Right lobe of liver (tissue), 6 donors: ENCODE results near the gene ALDH3A2. TPM values are rescaled to one million over a fixed set of nuclear protein-coding genes. Genes with fewer than 3 reads are reported as not detected.
"Not testable (repeated sequence)": the region's sequence is repeated elsewhere in the genome, so short reads cannot be mapped to it uniquely, and the experiment has no call there.

Source experiments
- ATAC-seq, 4 donors: fragments of 200-7000 bp; cut with Tn5 transposase; one replicate each; pipeline ENCODE4 v1.9.1; 2020; ENCODE audit warnings: mild to moderate bottlenecking in 4 of 4, moderate library complexity in 4 of 4
- DNase-seq, 3 donors: peaks; one replicate each; pipeline ENCODE4 v3.0.0-alpha.2; 2020
- H3K27ac ChIP-seq, 3 donors: fragments of 200-600 bp; one replicate each; pipeline ENCODE4 v1.8.0; 2022
- H3K27me3 ChIP-seq, 2 donors: fragments of 200-600 bp; one replicate each; pipeline ENCODE4 v1.8.0; 2022
- H3K36me3 ChIP-seq, 4 donors: fragments of 200-600 bp; sonication (generic) in 1 of 4; one replicate each; pipeline versions ENCODE4 v1.5.1 to v1.8.0; 2017 to 2022; ENCODE audit warnings: control low read depth in 1 of 4
- H3K4me1 ChIP-seq, 4 donors: fragments of 200-600 bp; sonication (generic) in 1 of 4; one replicate each; pipeline versions ENCODE4 v1.5.1 to v1.8.0; 2017 to 2022; ENCODE audit warnings: control low read depth in 1 of 4
- H3K4me3 ChIP-seq, 3 donors: fragments of 200-600 bp; one replicate each; pipeline ENCODE4 v1.8.0; 2022
- H3K9me3 ChIP-seq, 4 donors: fragments of 200-600 bp; sonication (generic) in 1 of 4; one replicate each; pipeline versions ENCODE4 v1.5.1 to v1.8.0; 2017 to 2022; ENCODE audit warnings: control low read depth in 1 of 4
- POLR2A ChIP-seq: fragments of 450-650 bp; IDR thresholded peaks from one replicate; pipeline ENCODE4 v1.6.1; 2017; ENCODE audit warnings: antibody characterized with exemption, mild to moderate bottlenecking
- WGBS: methylation state at CpG from one replicate; pipeline ENCODE4 v1.1.6; 2018; ENCODE audit warnings: low coverage, low lambda C conversion rate; ENCODE audit not compliant: insufficient coverage; ENCODE audit errors: missing lambda C conversion rate; 5-methylcytosine and 5-hydroxymethylcytosine counted together
- intact Hi-C, 2 donors: fragments of 100-400 bp; cut with DNase I; formaldehyde crosslinking; loops; one replicate each; pipeline versions ENCODE4 v1.11.2 to v1.14.1; 2022
- total RNA-seq, 6 experiments: library from RNA; depleted of rRNA in 2 of 6; stranded (reverse); fragments of >200 nt in 2 of 6; fragmentation: NEBNext Ultra II Directional in 3 of 6; extraction: Animal tissue kit (Norgen Biotek cat#: 25700) in 3 of 6; gene quantifications; one replicate each; pipeline versions ENCODE4 v1.1.0 to v1.2.4, GENCODE V29; 2016 to 2023
- TF ChIP-seq, protein P1 (sequence below), 4 donors: fragments of 200-600 bp in 3 of 4; fragments of 450-650 bp in 1 of 4; IDR thresholded peaks; one replicate each; pipeline versions ENCODE4 v1.5.1 to v1.8.0; 2016 to 2022; ENCODE audit warnings: antibody characterized with exemption in 4 of 4, mild to moderate bottlenecking in 2 of 4
- donor health status: DM: no; HTN: yes; CAD: no.
- donor health status: DM: no; HTN: no; CAD: no.
- donor health status: DM: no; HTN: no; CAD: no.
- donor health status: DM: no; HTN: yes; CAD: no.
- donor health status: DM: no; HTN: yes; CAD: no.

ALDH3A2 gene
- total RNA-seq, 6 experiments from 2014 or later: 102 to 264 (median 182) TPM

DNA sequence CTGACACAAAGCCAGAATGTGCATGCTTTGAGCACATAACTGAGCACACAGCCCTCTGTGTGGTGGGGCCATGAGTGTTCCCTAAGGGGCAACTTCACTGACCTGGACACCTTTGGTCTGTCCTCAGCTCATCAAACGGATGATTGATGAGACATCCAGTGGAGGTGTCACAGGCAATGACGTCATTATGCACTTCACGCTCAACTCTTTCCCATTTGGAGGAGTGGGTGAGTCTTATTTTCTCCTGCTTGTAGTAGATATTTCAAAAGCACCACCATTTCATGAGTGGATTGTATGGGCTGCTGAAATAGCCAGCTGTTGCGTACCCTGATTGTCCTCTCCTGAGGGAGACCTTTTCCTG lies 16.2 kb downstream of the ALDH3A2 start:
- ATAC-seq: no peak
- intact Hi-C loops: no loop called here
- Histone ChIP-seq H3K27ac (no peak overlapping the region), H3K9me3 (no peaks in the 10 kb centered on the region), H3K4me3 (no peak overlapping the region), H3K36me3 (peaks cover 0 to 38% (median 16%) of the 10 kb centered on the region in 4 donors), H3K4me1 (peaks cover 0 to 53% (median 8%) of the 10 kb centered on the region in 4 donors), H3K27me3 (no peaks in the 10 kb centered on the region)
- no peak for DNase-seq
- TF ChIP-seq, protein P1, sequence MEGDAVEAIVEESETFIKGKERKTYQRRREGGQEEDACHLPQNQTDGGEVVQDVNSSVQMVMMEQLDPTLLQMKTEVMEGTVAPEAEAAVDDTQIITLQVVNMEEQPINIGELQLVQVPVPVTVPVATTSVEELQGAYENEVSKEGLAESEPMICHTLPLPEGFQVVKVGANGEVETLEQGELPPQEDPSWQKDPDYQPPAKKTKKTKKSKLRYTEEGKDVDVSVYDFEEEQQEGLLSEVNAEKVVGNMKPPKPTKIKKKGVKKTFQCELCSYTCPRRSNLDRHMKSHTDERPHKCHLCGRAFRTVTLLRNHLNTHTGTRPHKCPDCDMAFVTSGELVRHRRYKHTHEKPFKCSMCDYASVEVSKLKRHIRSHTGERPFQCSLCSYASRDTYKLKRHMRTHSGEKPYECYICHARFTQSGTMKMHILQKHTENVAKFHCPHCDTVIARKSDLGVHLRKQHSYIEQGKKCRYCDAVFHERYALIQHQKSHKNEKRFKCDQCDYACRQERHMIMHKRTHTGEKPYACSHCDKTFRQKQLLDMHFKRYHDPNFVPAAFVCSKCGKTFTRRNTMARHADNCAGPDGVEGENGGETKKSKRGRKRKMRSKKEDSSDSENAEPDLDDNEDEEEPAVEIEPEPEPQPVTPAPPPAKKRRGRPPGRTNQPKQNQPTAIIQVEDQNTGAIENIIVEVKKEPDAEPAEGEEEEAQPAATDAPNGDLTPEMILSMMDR (IDR thresholded peaks at IDR 0.05): no peak
- TF ChIP-seq POLR2A: no peak
- WGBS: 90% methylated on average over 2 of the region's 4 CpGs

GRCh38 chr17:19669680-19670079 lies 21.1 kb downstream of the ALDH3A2 start:
- Histone ChIP-seq H3K36me3 (peaks cover 0 to 21% (median 0%) of the 10 kb centered on the region in 4 donors), H3K4me1 (peaks cover 0 to 49% (median 19%) of the 10 kb centered on the region in 4 donors), H3K27ac (peak overlapping the region in 1 of 3 donors; percentile 73)
- WGBS: 62% methylated on average over 3 of the region's 7 CpGs
- ATAC-seq: peak in 1 of 4 donors; percentile 5
- H3K27me3 ChIP-seq, H3K4me3 ChIP-seq, H3K9me3 ChIP-seq, intact Hi-C loops, DNase-seq: not testable (repeated sequence)

GRCh38 chr17:19670908-19671307 lies 22.4 kb downstream of the ALDH3A2 start:
- TF ChIP-seq POLR2A: no peak
- ATAC-seq: peak in 1 of 4 donors; percentile 3
- no peak for DNase-seq
- Histone ChIP-seq H3K36me3 (peaks cover 0 to 23% (median under 1%) of the 10 kb centered on the region in 4 donors), H3K27me3 (no peaks in the 10 kb centered on the region), H3K4me3 (no peak overlapping the region), H3K9me3 (no peaks in the 10 kb centered on the region), H3K4me1 (peaks cover 0 to 48% (median 19%) of the 10 kb centered on the region in 4 donors), H3K27ac (peak overlapping the region; percentile 41 to 73 (median 54))
- 67% methylated on average over 2 of the region's 2 CpGs for WGBS
- intact Hi-C loops: no loop called here

DNA sequence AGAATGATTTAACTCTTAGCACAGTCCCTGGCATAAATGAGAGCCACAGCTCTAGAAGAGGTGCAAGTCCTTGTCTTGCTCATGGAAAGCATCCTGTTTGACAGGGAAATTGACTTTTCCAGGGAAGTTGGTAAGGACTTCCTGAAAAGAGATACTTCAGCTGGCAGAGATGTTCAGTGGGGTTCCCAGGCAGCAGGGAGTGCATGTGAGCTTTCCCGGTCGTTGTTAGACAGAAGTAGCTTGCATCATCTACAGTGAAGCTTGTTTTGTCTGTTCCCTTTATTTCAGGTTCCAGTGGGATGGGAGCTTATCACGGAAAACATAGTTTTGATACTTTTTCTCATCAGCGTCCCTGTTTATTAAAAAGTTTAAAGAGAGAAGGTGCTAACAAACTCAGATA lies 22.9 kb downstream of the ALDH3A2 start:
- no peak overlapping the region for H3K4me3 ChIP-seq
- no peaks in the 10 kb centered on the region for H3K27me3 ChIP-seq
- H3K9me3 ChIP-seq: no peaks in the 10 kb centered on the region
- ATAC-seq (peak; percentile 51 to 61 (median 54)), DNase-seq (no peak)
- H3K36me3 ChIP-seq: peaks cover 0 to 24% (median 3%) of the 10 kb centered on the region in 4 donors
- intact Hi-C loops: no loop called here
- peak overlapping the region; percentile 41 to 73 (median 54) for H3K27ac ChIP-seq
- TF ChIP-seq POLR2A: no peak
- TF ChIP-seq, protein P1 (IDR thresholded peaks at IDR 0.05): no peak
- WGBS: 30% methylated on average over 4 of the region's 4 CpGs
- H3K4me1 ChIP-seq: peaks cover 0 to 48% (median 19%) of the 10 kb centered on the region in 4 donors

DNA sequence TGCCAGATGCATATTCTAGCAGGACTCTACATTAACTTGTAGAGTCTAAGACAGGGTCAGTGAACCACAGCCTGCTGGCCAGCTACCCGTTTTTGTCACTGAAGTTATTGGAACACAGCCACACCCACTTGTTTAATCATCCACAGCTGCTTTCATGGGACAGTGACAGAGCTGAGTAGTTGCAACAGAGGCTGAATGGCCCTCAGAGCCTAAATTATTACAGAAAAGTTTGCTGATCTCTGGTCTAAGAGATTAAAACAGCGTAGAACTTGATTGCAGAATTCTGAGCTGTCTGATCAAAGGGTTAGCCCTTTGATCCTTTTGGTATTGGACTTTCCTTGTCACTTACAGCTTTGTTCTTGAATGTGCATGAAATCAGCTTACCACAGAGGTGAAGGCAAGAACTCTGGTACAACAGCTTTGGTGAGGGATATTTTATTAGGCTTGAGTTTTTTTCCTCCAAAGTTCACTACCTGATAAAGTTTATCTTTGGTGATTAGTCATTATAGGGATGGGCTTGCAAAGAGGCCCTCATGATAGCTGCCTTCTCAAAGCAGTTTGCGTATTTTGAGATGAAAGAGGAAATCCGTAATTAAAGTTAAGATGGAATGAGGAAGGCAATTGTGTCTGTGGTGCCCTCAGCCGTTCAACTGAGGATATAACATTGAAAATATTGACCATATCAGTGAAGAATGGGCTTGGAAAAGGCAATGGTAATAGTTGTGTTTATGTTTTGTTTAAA lies 23.6 kb downstream of the ALDH3A2 start:
- H3K27me3 ChIP-seq: no peaks in the 10 kb centered on the region
- no peak overlapping the region for H3K4me3 ChIP-seq
- H3K4me1 ChIP-seq: peaks cover 0 to 48% (median 19%) of the 10 kb centered on the region in 4 donors
- peak overlapping the region; percentile 41 to 73 (median 54) for H3K27ac ChIP-seq
- TF ChIP-seq, protein P1 (IDR thresholded peaks at IDR 0.05): peak in 2 of 4 donors; percentile 16 to 40
- no peak for TF ChIP-seq POLR2A
- 15% methylated on average over 5 of the region's 5 CpGs for WGBS
- H3K36me3 ChIP-seq: peaks cover 0 to 32% (median 3%) of the 10 kb centered on the region in 4 donors
- DNase-seq (peak; percentile 59 to 87 (median 78)), ATAC-seq (peak; percentile 87 to 93 (median 90))
- intact Hi-C loops: no loop called here
- no peaks in the 10 kb centered on the region for H3K9me3 ChIP-seq
